OCI-LY3 (cell line): ENCODE measurements around the gene ELMO1.

Source experiments
- H2AFZ ChIP-seq: fragments of 200-600, 300-600 bp; shearing (Covaris generic); 2 replicates; pipeline ENCODE4 v1.6.0; 2014; ENCODE audit warnings: antibody characterized with exemption, low read depth, low read length
- H3K27ac ChIP-seq: fragments of 200-600, 300-600 bp; sonication (generic); 2 replicates; pipeline ENCODE4 v1.5.1; 2014; ENCODE audit warnings: mild to moderate bottlenecking, low read length, moderate library complexity, mixed read lengths
- H3K27me3 ChIP-seq: fragments of 200-600, 300-600 bp; sonication (generic); 2 replicates; pipeline ENCODE4 v1.6.1; 2014; ENCODE audit warnings: low read depth, low read length, mixed read lengths
- H3K36me3 ChIP-seq: fragments of 200-600, 300-600 bp; sonication (generic); replicated peaks from 2 replicates; pipeline ENCODE3; 2014; ENCODE audit warnings: low read depth, low read length, mixed read lengths
- H3K4me1 ChIP-seq: fragments of 300-600, 200-600 bp; sonication (generic); 2 replicates; pipeline ENCODE4 v1.6.1; 2014; ENCODE audit warnings: low read length, mixed read lengths
- H3K4me2 ChIP-seq: fragments of 200-600, 300-600 bp; sonication (generic); 2 replicates; pipeline ENCODE4 v1.6.1; 2014; ENCODE audit warnings: low read length, mixed read lengths
- H3K4me3 ChIP-seq: fragments of 300-600, 200-600 bp; sonication (generic); 2 replicates; pipeline ENCODE4 v1.5.1; 2014; ENCODE audit warnings: antibody characterized with exemption, mild to moderate bottlenecking, low read length, moderate library complexity
- H3K79me2 ChIP-seq: fragments of 300-600, 200-600 bp; shearing (Covaris generic); 2 replicates; pipeline ENCODE4 v1.6.1; 2014; ENCODE audit warnings: mild to moderate bottlenecking, low read length, mixed read lengths
- H3K9ac ChIP-seq: fragments of 300-600, 200-600 bp; shearing (Covaris generic); 2 replicates; pipeline ENCODE4 v1.6.0; 2014; ENCODE audit warnings: mild to moderate bottlenecking, low read length, moderate library complexity
- H3K9me3 ChIP-seq: fragments of 200-600, 300-600 bp; shearing (Covaris generic); 2 replicates; pipeline ENCODE4 v1.6.1; 2014; ENCODE audit warnings: low read length, mixed read lengths; ENCODE audit not compliant: insufficient read depth
- H4K20me1 ChIP-seq: fragments of 200-600, 300-600 bp; sonication (generic); 2 replicates; pipeline ENCODE4 v1.6.1; 2016; ENCODE audit warnings: low read length, mixed read lengths; ENCODE audit not compliant: insufficient read depth
- EZH2phosphoT487 ChIP-seq: fragments of 200-600 bp; shearing (Covaris generic); IDR thresholded peaks from 2 replicates; pipeline ENCODE4 v1.6.1; 2018; ENCODE audit warnings: antibody characterized with exemption, mixed run types, low read depth
- TF ChIP-seq, protein P1 (sequence below): fragments of 200-600, 300-600 bp; sonication (generic); IDR thresholded peaks from 2 replicates; pipeline ENCODE4 v1.5.1; 2014; ENCODE audit warnings: antibody characterized with exemption, low read length, low read depth

ELMO1 gene

DNA sequence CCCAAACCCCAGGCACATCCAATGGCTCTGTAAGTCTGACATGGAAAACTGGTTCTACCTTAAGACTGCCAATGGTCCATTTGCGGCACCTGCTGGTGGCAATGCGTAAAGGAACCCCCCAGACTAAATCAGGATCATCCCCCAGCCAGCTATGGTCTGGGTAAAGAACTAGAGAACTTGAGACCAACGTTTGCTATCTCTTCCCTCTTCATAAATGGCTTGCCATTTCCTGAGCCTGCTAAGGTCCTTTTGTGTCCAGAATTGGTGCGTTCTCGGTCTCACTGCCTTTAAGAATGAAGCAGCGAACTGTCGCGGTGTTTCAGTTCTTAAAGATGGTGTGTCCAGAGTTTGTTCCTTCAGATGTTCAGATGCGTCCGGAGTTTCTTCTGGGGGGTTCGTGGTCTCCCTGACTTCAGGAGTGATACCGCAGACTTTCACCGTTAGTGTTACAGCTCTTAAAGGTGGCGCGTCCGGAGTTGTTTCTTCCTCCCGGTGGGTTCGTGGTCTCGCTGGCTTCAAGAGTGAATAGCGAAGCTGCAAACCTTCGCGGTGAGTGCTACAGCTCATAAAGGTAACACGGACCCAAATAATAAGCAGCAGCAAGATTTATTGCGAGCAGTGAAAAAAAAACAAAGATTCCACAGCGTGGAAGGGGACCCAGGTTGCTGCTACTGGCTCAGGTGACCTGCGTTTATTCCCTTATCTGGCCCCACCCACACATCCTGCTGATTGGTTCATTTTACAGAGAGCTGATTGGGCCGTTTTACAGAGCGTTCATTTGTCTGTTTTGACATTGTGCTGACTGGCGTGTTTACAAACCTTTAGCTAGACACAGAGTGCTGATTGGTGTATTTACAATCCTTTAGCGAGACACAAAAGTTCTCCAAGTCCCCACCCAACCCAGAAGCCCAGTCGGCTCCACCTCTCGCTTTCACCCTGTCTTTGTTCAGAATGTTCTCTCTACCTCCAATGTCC lies 95.4 kb downstream of the ELMO1 start:
- H2AFZ ChIP-seq, result peak overlapping the region; percentile 70
- H3K4me2 ChIP-seq, result peak overlapping the region; percentile 91
- H4K20me1 ChIP-seq, result 0 out of 2 replicates have a peak, but pooled peaks cover 4% of the 10 kb centered on the region
- H3K4me3 ChIP-seq, result peak overlapping the region; percentile 87
- TF ChIP-seq, protein P1, sequence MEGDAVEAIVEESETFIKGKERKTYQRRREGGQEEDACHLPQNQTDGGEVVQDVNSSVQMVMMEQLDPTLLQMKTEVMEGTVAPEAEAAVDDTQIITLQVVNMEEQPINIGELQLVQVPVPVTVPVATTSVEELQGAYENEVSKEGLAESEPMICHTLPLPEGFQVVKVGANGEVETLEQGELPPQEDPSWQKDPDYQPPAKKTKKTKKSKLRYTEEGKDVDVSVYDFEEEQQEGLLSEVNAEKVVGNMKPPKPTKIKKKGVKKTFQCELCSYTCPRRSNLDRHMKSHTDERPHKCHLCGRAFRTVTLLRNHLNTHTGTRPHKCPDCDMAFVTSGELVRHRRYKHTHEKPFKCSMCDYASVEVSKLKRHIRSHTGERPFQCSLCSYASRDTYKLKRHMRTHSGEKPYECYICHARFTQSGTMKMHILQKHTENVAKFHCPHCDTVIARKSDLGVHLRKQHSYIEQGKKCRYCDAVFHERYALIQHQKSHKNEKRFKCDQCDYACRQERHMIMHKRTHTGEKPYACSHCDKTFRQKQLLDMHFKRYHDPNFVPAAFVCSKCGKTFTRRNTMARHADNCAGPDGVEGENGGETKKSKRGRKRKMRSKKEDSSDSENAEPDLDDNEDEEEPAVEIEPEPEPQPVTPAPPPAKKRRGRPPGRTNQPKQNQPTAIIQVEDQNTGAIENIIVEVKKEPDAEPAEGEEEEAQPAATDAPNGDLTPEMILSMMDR, result peak; percentile 97
- no peak for TF ChIP-seq EZH2phosphoT487
- no peaks in the 10 kb centered on the region; the same call in 1 of the 2 replicates for H3K27me3 ChIP-seq
- no peaks in the 10 kb centered on the region for H3K36me3 ChIP-seq
- peak overlapping the region; percentile 55 for H3K9ac ChIP-seq
- no peaks in the 10 kb centered on the region for H3K9me3 ChIP-seq
- peaks cover 21% of the 10 kb centered on the region for H3K79me2 ChIP-seq
- peaks cover 21% of the 10 kb centered on the region for H3K4me1 ChIP-seq
- H3K27ac ChIP-seq, result no peak overlapping the region

DNA sequence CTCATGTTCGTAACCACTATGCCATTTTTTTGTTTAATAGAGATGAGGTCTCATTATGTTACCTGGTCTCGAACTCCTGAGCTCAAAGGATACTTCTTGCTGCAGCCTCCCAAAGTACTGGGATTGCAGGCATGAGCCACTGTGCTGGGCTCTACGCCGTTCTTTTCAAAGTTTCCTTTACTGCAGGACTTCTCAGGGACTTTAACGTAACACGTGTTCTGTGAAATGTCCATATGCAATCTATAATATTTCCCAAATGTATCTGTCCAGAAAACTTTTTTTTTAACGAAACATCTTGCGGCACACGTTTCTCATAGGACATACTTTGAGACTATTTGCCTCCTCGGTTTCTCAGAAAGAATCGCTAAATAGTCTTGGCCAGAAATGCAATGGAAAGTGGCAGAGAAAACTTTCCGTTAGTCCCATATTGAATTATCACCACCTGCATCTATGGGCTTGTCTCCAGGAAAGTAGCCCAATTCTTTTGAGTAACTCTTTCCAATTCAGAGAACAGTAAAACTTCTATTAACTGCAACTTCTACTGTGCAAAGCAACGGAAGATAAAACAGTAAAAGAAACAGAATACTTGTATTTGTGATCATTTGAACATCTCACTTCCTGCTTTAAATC lies 96.3 kb downstream of the ELMO1 start:
- H3K4me2 ChIP-seq, result peak overlapping the region; percentile 91

DNA sequence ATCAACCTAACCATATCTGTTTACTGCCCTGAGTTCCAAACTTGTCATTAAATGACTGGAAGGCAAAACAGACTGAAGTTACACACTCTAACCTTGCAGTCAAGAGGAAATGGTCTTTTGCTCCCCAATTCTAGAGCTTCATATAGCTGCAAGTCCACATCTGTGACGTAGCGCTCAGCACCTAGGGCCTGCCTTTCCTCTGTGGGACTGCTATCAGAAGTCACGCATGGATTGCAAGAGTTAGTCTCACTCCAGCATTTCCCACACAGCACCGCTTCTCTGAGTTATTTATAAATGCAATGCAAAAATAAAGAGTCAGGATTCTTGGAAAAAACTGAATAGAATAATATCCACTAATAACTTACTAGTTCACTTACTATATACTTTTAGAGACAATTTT lies 96.9 kb downstream of the ELMO1 start:
- Histone ChIP-seq H3K4me3 (no peak overlapping the region), H3K27ac (no peak overlapping the region), H3K79me2 (peaks cover 21% of the 10 kb centered on the region), H3K27me3 (no peaks in the 10 kb centered on the region; the same call in 1 of the 2 replicates), H3K4me2 (no peak overlapping the region), H2AFZ (no peak overlapping the region), H3K9me3 (no peaks in the 10 kb centered on the region), H3K36me3 (no peaks in the 10 kb centered on the region), H3K9ac (no peak overlapping the region), H3K4me1 (peaks cover 29% of the 10 kb centered on the region), H4K20me1 (0 out of 2 replicates have a peak, but pooled peaks cover 4% of the 10 kb centered on the region)
- TF ChIP-seq EZH2phosphoT487, result no peak
- TF ChIP-seq, protein P1, result no peak

More for the DNA sequence above, 96.3 kb downstream of the ELMO1 start:
- TF ChIP-seq, protein P1, result no peak
- no peak for TF ChIP-seq EZH2phosphoT487
- Histone ChIP-seq H2AFZ (no peak overlapping the region), H3K9ac (no peak overlapping the region; the same call in 1 of the 2 replicates), H3K27ac (no peak overlapping the region), H3K27me3 (no peaks in the 10 kb centered on the region; the same call in 1 of the 2 replicates), H4K20me1 (0 out of 2 replicates have a peak, but pooled peaks cover 4% of the 10 kb centered on the region), H3K79me2 (peaks cover 21% of the 10 kb centered on the region), H3K9me3 (no peaks in the 10 kb centered on the region), H3K4me1 (peaks cover 24% of the 10 kb centered on the region), H3K36me3 (no peaks in the 10 kb centered on the region), H3K4me3 (peak overlapping the region; percentile 87)
